Peyer's patch (tissue), 4 donors: ENCODE results near the gene MERTK.

Experiments
- POLR2A ChIP-seq, 2 donors: fragments of 450-650 bp; IDR thresholded peaks; one replicate each; pipeline ENCODE4 v1.5.1; 2017; ENCODE audit warnings: antibody characterized with exemption in 2 of 2, mild to moderate bottlenecking in 2 of 2, moderate library complexity in 2 of 2
- TF ChIP-seq, protein P1 (sequence below), 6 experiments: fragments of 450-650 bp in 4 of 6; fragments of 200-600 bp in 2 of 6; sonication (generic) in 1 of 6; IDR thresholded peaks; one replicate each; pipeline ENCODE4 v1.5.1; 2017 to 2019; ENCODE audit warnings: antibody characterized with exemption in 6 of 6, mild to moderate bottlenecking in 3 of 6, moderate library complexity in 1 of 6

DNA sequence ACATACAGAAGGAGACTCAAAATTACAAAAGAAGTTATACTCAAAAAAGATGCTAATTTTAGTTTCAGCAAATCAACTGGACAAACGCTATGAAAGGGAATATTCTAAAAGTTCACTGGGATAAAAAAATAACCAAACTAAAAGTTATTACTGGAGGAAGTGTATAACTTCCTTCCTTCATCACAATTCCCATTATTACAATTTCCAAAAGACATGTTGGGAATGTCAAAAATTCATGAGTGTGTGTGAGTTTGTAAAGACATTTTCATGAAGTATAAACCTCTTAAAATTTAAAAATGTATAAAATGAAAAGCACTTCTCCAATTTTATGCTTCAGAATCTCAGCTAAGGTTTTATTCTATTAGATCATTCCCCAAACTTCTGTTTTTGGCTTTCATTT lies 67.8 kb downstream of the MERTK start:
- TF ChIP-seq, protein P1, sequence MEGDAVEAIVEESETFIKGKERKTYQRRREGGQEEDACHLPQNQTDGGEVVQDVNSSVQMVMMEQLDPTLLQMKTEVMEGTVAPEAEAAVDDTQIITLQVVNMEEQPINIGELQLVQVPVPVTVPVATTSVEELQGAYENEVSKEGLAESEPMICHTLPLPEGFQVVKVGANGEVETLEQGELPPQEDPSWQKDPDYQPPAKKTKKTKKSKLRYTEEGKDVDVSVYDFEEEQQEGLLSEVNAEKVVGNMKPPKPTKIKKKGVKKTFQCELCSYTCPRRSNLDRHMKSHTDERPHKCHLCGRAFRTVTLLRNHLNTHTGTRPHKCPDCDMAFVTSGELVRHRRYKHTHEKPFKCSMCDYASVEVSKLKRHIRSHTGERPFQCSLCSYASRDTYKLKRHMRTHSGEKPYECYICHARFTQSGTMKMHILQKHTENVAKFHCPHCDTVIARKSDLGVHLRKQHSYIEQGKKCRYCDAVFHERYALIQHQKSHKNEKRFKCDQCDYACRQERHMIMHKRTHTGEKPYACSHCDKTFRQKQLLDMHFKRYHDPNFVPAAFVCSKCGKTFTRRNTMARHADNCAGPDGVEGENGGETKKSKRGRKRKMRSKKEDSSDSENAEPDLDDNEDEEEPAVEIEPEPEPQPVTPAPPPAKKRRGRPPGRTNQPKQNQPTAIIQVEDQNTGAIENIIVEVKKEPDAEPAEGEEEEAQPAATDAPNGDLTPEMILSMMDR (IDR thresholded peaks at IDR 0.05): no peak
- TF ChIP-seq POLR2A (IDR thresholded peaks at IDR 0.05): no peak
